C4-2B (cell line): ENCODE measurements around the gene INPP4B.

Experiments used
- H3K27ac ChIP-seq: fragments of 450-650 bp; 2 replicates; pipeline ENCODE4 v1.5.1; 2017
- CTCF ChIP-seq: fragments of 450-650 bp; conservative IDR thresholded peaks from 2 replicates; pipeline ENCODE4 v1.5.1; 2017; ENCODE audit warnings: mild to moderate bottlenecking
- ZFX ChIP-seq: fragments of 450-650 bp; IDR thresholded peaks from 2 replicates; pipeline ENCODE4 v1.6.1; 2017

INPP4B gene

GRCh38 chr4:142265536-142265935 is 580.6 kb downstream of the INPP4B start:
- TF ChIP-seq CTCF (no peak), ZFX (no peak)
- no peak overlapping the region for H3K27ac ChIP-seq

DNA sequence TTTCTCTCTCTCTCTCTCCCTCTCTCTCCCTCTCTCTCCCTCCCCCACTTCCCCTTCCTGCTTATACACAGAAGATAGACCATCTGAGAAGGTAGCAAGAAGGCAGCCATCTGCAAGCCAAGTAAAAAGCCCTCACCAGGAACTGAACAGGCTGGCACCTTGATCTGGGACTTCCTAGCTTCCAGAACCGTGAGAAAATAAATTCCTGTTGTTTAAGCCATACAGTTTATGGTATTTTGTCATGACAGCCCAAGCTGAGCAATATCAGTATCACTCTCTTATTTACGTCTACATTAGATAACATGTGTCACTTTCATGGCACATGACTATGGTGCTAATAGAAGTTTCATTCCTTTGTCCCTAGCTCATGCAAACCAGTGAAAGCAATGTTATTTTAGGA is 581.1 kb downstream of the INPP4B start:
- no peak overlapping the region for H3K27ac ChIP-seq
- TF ChIP-seq ZFX (no peak), CTCF (no peak)

- no peak overlapping the region for H3K27ac ChIP-seq
- TF ChIP-seq ZFX = no peak
- no peak for TF ChIP-seq CTCF
Measured at GRCh38 chr4:142262956-142263355, 583.1 kb downstream of the INPP4B start.

DNA sequence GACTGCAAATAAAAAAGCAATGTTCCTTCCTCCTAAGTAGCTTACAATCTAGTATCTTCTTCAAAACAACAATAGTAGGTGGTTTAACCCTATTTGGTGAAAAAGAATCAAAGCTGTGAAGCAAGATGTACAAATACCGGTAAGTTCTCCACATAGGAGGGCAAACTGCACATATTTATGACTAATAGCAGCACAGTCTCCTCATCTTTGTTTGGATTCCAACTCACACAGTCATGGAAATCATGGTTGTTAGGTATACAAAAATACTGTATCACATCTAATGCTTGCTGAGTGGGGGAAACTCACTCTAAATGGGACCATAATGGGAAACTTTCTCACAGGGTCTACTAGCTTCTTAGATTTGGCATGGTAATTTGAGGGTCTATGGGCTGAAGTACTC is 597.2 kb downstream of the INPP4B start:
- TF ChIP-seq CTCF (no peak), ZFX (no peak)
- H3K27ac ChIP-seq = no peak overlapping the region

GRCh38 chr4:142243255-142243654 is 602.8 kb downstream of the INPP4B start:
- TF ChIP-seq CTCF (no peak), ZFX (no peak)
- H3K27ac ChIP-seq = no peak overlapping the region

GRCh38 chr4:142242156-142242555 is 603.9 kb downstream of the INPP4B start:
- no peak overlapping the region for H3K27ac ChIP-seq
- TF ChIP-seq ZFX (no peak), CTCF (no peak)

DNA sequence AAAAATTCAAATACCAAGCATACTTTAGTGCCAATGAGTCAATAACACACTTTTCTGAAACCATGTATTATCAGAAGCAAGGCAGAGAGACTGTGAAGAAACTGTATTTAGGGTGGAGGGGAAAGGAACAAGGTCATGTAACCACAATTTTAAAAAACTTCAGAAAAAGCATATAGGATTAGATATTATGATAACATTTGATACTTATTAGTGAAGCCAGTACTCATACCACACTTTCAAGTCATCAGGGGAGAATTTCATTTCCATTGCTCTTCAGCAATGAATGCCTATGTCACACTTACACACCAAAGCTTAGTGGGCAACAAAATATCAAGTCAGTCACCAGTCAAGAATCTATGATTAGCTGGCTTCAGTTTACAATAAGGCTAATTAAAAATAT is 607.5 kb downstream of the INPP4B start:
- TF ChIP-seq ZFX (no peak), CTCF (no peak)
- no peak overlapping the region for H3K27ac ChIP-seq
